HEK293 (cell line): ENCODE measurements around the gene IFT52.
"Not testable (repeated sequence)": the region's sequence is repeated elsewhere in the genome, so short reads cannot be mapped to it uniquely, and the experiment has no call there.

ENCODE experiments used
- CTCF ChIA-PET: fragments of 350-600 bp; formaldehyde crosslinking; extraction: SDS; loops from one replicate; lab custom pipeline; 2021; ENCODE audit warnings: antibody characterized with exemption; lab: Yijun Ruan, JAX
- POLR2A ChIA-PET: fragments of 300-600 bp; formaldehyde crosslinking; extraction: SDS; loops from one replicate; lab custom pipeline; 2020; ENCODE audit warnings: antibody characterized with exemption, inconsistent platforms; lab: Yijun Ruan, JAX
- H3K27ac ChIP-seq: fragments of 200-500 bp; sonication (Bioruptor generic); 2 replicates; pipeline ENCODE4 v1.5.1; 2014; ENCODE audit warnings: low read depth, low read length, control low read depth, inconsistent platforms; ENCODE audit errors: extremely low read depth
- H3K36me3 ChIP-seq, 2 experiments: fragments of 200-500 bp in 1 of 2; sonication (Bioruptor generic) in 1 of 2; 1 replicate in 1 of 2; 2 replicates in 1 of 2; pipeline ENCODE4 v1.5.1; 2014 to 2017; ENCODE audit warnings: inconsistent platforms in 2 of 2, low read length in 2 of 2; ENCODE audit not compliant: control insufficient read depth in 2 of 2, insufficient read depth in 1 of 2
- H3K4me1 ChIP-seq: fragments of 200-500 bp; sonication (Bioruptor generic); 2 replicates; pipeline ENCODE4 v1.5.1; 2014; ENCODE audit warnings: mild to moderate bottlenecking, low read length, inconsistent platforms; ENCODE audit not compliant: control insufficient read depth, insufficient read depth
- H3K4me3 ChIP-seq: 2 replicates; pipeline ENCODE4 v1.5.1; 2011; ENCODE audit warnings: low read depth, mild to moderate bottlenecking, control low read depth, low read length, moderate library complexity
- H3K9me3 ChIP-seq: fragments of 200-500 bp; sonication (Bioruptor generic); 2 replicates; pipeline ENCODE4 v1.5.1; 2014; ENCODE audit warnings: low read depth, low read length, inconsistent platforms; ENCODE audit not compliant: control insufficient read depth, insufficient read depth
- HOXD13 ChIP-seq: sonication (generic); formaldehyde crosslinking; IDR thresholded peaks from 2 replicates; pipeline ENCODE4 v1.8.0; 2022; ENCODE audit warnings: missing genetic modification reagents, borderline replicate concordance
- IKZF3 ChIP-seq: fragments of 450-650 bp; IDR thresholded peaks from 2 replicates; pipeline ENCODE4 v1.5.0; 2018; ENCODE audit warnings: missing biosample characterization, mild to moderate bottlenecking, missing genetic modification characterization, moderate library complexity
- KLF7 ChIP-seq: fragments of 450-650 bp; formaldehyde crosslinking; IDR thresholded peaks from 2 replicates; pipeline ENCODE4 v1.5.1; 2016; ENCODE audit warnings: missing biosample characterization, missing genetic modification characterization, borderline replicate concordance
- KLF8 ChIP-seq: fragments of 450-650 bp; formaldehyde crosslinking; IDR thresholded peaks from 2 replicates; pipeline ENCODE4 v1.5.1; 2016; ENCODE audit warnings: missing biosample characterization, missing genetic modification characterization
- MYNN ChIP-seq: fragments of 450-650 bp; formaldehyde crosslinking; IDR thresholded peaks from 2 replicates; pipeline ENCODE4 v1.5.1; 2016; ENCODE audit warnings: missing biosample characterization, missing genetic modification characterization, borderline replicate concordance
- YY2 ChIP-seq: fragments of 450-650 bp; formaldehyde crosslinking; IDR thresholded peaks from 2 replicates; pipeline ENCODE4 v1.5.1; 2016; ENCODE audit warnings: missing biosample characterization, missing genetic modification characterization
- ZNF114 ChIP-seq: fragments of 450-650 bp; formaldehyde crosslinking; IDR thresholded peaks from 2 replicates; pipeline ENCODE4 v1.5.0; 2017; ENCODE audit warnings: missing biosample characterization, missing genetic modification characterization
- ZNF132 ChIP-seq: fragments of 450-650 bp; formaldehyde crosslinking; IDR thresholded peaks from 2 replicates; pipeline ENCODE4 v1.5.1; 2017; ENCODE audit warnings: missing biosample characterization, missing genetic modification characterization, borderline replicate concordance
- ZNF155 ChIP-seq: fragments of 450-650 bp; formaldehyde crosslinking; IDR thresholded peaks from 2 replicates; pipeline ENCODE4 v1.5.1; 2016; ENCODE audit warnings: missing biosample characterization, missing genetic modification characterization
- ZNF184 ChIP-seq: fragments of 450-650 bp; IDR thresholded peaks from 2 replicates; pipeline ENCODE4 v1.5.1; 2018; ENCODE audit warnings: missing biosample characterization, mild to moderate bottlenecking, missing genetic modification characterization
- ZNF202 ChIP-seq: fragments of 450-650 bp; formaldehyde crosslinking; IDR thresholded peaks from 2 replicates; pipeline ENCODE4 v1.5.1; 2016; ENCODE audit warnings: missing biosample characterization, missing genetic modification characterization, borderline replicate concordance
- ZNF211 ChIP-seq: fragments of 450-650 bp; formaldehyde crosslinking; IDR thresholded peaks from 2 replicates; pipeline ENCODE4 v1.5.1; 2016; ENCODE audit warnings: low read depth, missing biosample characterization, missing genetic modification characterization
- ZNF214 ChIP-seq: fragments of 450-650 bp; formaldehyde crosslinking; IDR thresholded peaks from 2 replicates; pipeline ENCODE4 v1.5.1; 2017; ENCODE audit warnings: missing biosample characterization, mild to moderate bottlenecking, missing genetic modification characterization, borderline replicate concordance
- ZNF248 ChIP-seq: fragments of 450-650 bp; formaldehyde crosslinking; IDR thresholded peaks from 2 replicates; pipeline ENCODE4 v1.5.1; 2017; ENCODE audit warnings: missing biosample characterization, missing genetic modification characterization
- ZNF324 ChIP-seq: fragments of 450-650 bp; formaldehyde crosslinking; IDR thresholded peaks from 2 replicates; pipeline ENCODE4 v1.5.1; 2016; ENCODE audit warnings: missing biosample characterization, missing genetic modification characterization
- ZNF341 ChIP-seq: fragments of 450-650 bp; formaldehyde crosslinking; IDR thresholded peaks from 2 replicates; pipeline ENCODE4; 2016; ENCODE audit warnings: low read depth, missing biosample characterization, missing genetic modification characterization
- ZNF510 ChIP-seq: fragments of 450-650 bp; formaldehyde crosslinking; IDR thresholded peaks from 2 replicates; pipeline ENCODE4 v1.5.1; 2018; ENCODE audit warnings: mild to moderate bottlenecking, missing genetic modification characterization, missing biosample characterization; ENCODE audit not compliant: insufficient replicate concordance
- ZNF544 ChIP-seq: fragments of 450-650 bp; formaldehyde crosslinking; IDR thresholded peaks from 2 replicates; pipeline ENCODE4 v1.5.0; 2017; ENCODE audit warnings: missing biosample characterization, missing genetic modification characterization
- ZNF548 ChIP-seq: fragments of 450-650 bp; formaldehyde crosslinking; IDR thresholded peaks from 2 replicates; pipeline ENCODE4 v1.5.1; 2016; ENCODE audit warnings: missing biosample characterization, missing genetic modification characterization
- ZNF561 ChIP-seq: fragments of 450-650 bp; IDR thresholded peaks from 2 replicates; pipeline ENCODE4 v1.5.1; 2018; ENCODE audit warnings: missing biosample characterization, missing genetic modification characterization, borderline replicate concordance
- ZNF600 ChIP-seq: fragments of 450-650 bp; formaldehyde crosslinking; IDR thresholded peaks from 2 replicates; pipeline ENCODE4 v1.5.1; 2016; ENCODE audit warnings: missing biosample characterization, missing genetic modification characterization
- ZNF621 ChIP-seq: fragments of 450-650 bp; formaldehyde crosslinking; IDR thresholded peaks from 2 replicates; pipeline ENCODE4 v1.5.1; 2017; ENCODE audit warnings: missing biosample characterization, missing genetic modification characterization
- ZNF639 ChIP-seq: fragments of 450-650 bp; formaldehyde crosslinking; IDR thresholded peaks from 2 replicates; pipeline ENCODE4 v1.5.1; 2016; ENCODE audit warnings: missing biosample characterization, missing genetic modification characterization
- ZNF645 ChIP-seq: fragments of 450-650 bp; formaldehyde crosslinking; IDR thresholded peaks from 2 replicates; pipeline ENCODE4; 2016; ENCODE audit warnings: missing biosample characterization, missing genetic modification characterization
- ZNF660 ChIP-seq: fragments of 450-650 bp; IDR thresholded peaks from 2 replicates; pipeline ENCODE4 v1.5.1; 2018; ENCODE audit warnings: missing biosample characterization, mild to moderate bottlenecking, missing genetic modification characterization
- ZSCAN18 ChIP-seq: fragments of 450-650 bp; formaldehyde crosslinking; IDR thresholded peaks from 2 replicates; pipeline ENCODE4 v1.5.1; 2016; ENCODE audit warnings: missing biosample characterization, missing genetic modification characterization
- ZSCAN30 ChIP-seq: fragments of 450-650 bp; IDR thresholded peaks from 2 replicates; pipeline ENCODE4 v1.5.1; 2018; ENCODE audit warnings: missing biosample characterization, mild to moderate bottlenecking, missing genetic modification characterization, moderate library complexity

IFT52 gene

GRCh38 chr20:43650997-43651525 is 60.3 kb downstream of the IFT52 start:
- Histone ChIP-seq H3K4me1 (no peaks in the 10 kb centered on the region), H3K27ac (no peak overlapping the region), H3K9me3 (no peaks in the 10 kb centered on the region), H3K4me3 (no peak overlapping the region), H3K36me3 (peaks cover 0 to 12% of the 10 kb centered on the region in 2 experiments; a peak in 2 of 3 replicates)
- ChIA-PET POLR2A (no interaction called here), CTCF (interaction anchor here (0.9 kb wide), 1 partner anchor 113 kb away, joined by 4 read pairs; no protein-coding TSS in a partner anchor)
- TF ChIP-seq ZNF211 (tag by site-specific recombination): no peak
- TF ChIP-seq ZNF202 (tag by site-specific recombination): no peak
- TF ChIP-seq ZNF132: no peak
- TF ChIP-seq IKZF3: no peak
- no peak for TF ChIP-seq KLF8 (tag by site-specific recombination)
- TF ChIP-seq HOXD13: no peak
- TF ChIP-seq ZNF184: no peak
- no peak for TF ChIP-seq ZNF248
- TF ChIP-seq ZNF155: no peak
- no peak for TF ChIP-seq ZNF645
- no peak for TF ChIP-seq MYNN

GRCh38 chr20:43651650-43652184 is 61.0 kb downstream of the IFT52 start:
- H3K4me1 ChIP-seq, H3K4me3 ChIP-seq, CTCF ChIA-PET, H3K27ac ChIP-seq, POLR2A ChIA-PET, H3K36me3 ChIP-seq, H3K9me3 ChIP-seq: not testable (repeated sequence)

- no peaks in the 10 kb centered on the region for H3K9me3 ChIP-seq
- H3K27ac ChIP-seq: no peak overlapping the region
- H3K4me1 ChIP-seq: no peaks in the 10 kb centered on the region; the same call in 1 of the 2 replicates
- CTCF ChIA-PET: no interaction called here
- POLR2A ChIA-PET: interaction anchor here (0.6 kb wide), 1 partner anchor 67 kb away, joined by 4 read pairs; no protein-coding TSS in a partner anchor
- TF ChIP-seq ZNF214 (tag by site-specific recombination) (no peak), ZNF561 (tag by site-specific recombination) (no peak), ZNF510 (tag by site-specific recombination) (no peak), KLF7 (tag by site-specific recombination) (no peak), ZSCAN30 (tag by site-specific recombination) (no peak), ZNF660 (tag by site-specific recombination) (no peak), ZNF600 (no peak), ZNF639 (tag by site-specific recombination) (no peak), YY2 (tag by site-specific recombination) (no peak), ZNF324 (tag by site-specific recombination) (no peak), ZNF548 (tag by site-specific recombination) (no peak), ZNF341 (tag by site-specific recombination) (no peak), ZNF544 (tag by site-specific recombination) (no peak), ZNF621 (no peak), ZNF114 (tag by site-specific recombination) (no peak), ZSCAN18 (tag by site-specific recombination) (no peak)
- H3K36me3 ChIP-seq: no peaks in the 10 kb centered on the region
- H3K4me3 ChIP-seq: no peak overlapping the region
Measured at GRCh38 chr20:43653966-43654365, 63.2 kb downstream of the IFT52 start.

- H3K9me3 ChIP-seq, CTCF ChIA-PET, H3K4me3 ChIP-seq, H3K4me1 ChIP-seq, H3K36me3 ChIP-seq, H3K27ac ChIP-seq: not testable (repeated sequence)
- POLR2A ChIA-PET: interaction anchor here (0.7 kb wide), 1 partner anchor 148 kb away, joined by 4 read pairs; no protein-coding TSS in a partner anchor
Measured at GRCh38 chr20:43655176-43655575, 64.4 kb downstream of the IFT52 start.
